Measurements from ENCODE around the gene RHOB.
"Not testable (repeated sequence)": the region's sequence is repeated elsewhere in the genome, so short reads cannot be mapped to it uniquely, and the experiment has no call there.

RHOB gene

DNA sequence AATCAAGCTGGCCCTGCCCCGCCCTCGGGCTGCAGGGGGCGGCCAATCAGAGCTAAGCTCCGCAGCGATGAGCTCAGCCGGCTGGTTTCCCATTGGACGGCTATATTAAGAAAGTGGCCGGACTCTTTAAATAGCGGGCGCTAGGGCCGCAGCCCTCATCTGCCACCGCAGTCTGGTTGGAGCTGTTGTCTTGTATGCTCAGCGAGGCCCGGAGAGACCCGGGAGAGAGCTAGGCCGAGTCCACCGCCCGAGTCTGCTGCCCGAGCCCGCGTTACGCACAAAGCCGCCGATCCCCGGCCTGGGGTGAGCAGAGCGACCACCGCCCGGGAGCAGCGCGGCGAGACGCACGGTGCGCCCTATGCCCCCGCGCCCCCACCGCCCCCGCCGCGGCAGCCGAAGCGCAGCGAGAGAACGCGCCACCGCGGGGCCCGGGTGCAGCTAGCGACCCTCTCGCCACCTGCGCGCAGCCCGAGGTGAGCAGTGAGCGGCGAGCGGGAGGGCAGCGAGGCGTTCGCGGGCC is at the start of gene RHOB:
Gene RHOB, plus strand, starts transcription at position 158 of the 520 bp plus-strand sequence. CDS start 392 bp downstream, outside the sequence.
- DNase-seq (ENCODE audit: low read depth in 2 of 2), result peak; percentile 76 to 88

DNA sequence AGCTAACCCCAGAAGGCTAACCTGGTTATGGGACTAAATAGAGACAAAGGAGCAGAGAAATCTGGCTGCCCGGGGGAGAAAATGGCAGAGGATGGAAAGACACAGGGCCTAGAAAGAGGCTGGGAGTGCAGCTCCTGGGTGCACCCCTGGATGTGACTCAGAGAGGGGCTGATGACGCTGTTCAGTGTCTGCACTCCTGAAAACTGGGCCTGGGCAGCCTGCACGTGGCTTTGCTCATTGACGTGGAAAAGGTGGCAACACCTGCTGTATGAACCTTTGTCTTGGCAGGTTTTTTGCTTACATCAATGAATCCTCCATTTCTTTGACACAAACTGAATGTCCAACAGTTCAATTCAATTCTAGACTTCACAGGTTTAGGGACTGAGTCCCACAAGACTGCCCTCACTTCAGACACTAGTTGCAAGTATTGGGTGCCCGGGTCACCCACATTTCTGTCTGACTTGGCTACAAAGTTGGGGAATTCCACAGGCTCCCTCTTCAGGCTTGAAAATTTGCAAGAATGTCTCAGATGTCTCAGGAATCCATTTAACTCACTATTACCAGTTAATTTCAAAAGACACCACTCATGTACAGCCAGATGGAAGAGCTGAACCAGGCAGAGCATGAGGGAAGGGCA is 48.9 kb upstream of the RHOB start:
- no peak for DNase-seq (ENCODE audit: low read depth in 2 of 2)

DNA sequence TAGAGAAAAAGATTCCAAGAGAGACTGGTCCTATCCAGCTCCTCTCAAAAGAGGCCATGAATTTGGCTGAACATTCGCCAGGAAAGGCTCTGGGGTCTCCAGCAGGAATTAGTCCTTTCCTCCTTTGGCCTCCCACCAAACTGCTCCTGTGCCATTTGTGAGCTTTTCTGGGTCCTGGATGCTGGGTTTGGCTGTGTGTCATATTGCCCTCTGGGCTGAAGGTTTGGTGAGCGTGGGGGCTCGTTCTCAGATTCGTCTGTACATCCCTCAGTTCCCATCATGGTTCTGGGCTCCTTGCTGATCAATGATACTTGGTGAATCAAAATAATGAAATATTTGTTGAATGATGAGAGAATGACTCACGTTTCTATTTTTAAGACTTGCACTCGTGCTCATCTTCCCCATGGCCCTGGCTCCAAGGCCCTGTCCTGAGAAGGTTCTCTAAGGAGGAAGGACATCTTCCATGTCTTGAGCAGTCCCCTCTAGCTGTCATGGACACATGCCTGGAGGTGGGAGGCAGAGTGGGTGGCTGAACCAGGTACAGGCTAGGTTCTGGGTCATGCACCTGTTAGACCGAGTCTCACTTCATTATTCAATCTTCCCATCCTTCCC is 47.8 kb upstream of the RHOB start:
- no peak for DNase-seq (ENCODE audit: low read depth in 2 of 2)

DNA sequence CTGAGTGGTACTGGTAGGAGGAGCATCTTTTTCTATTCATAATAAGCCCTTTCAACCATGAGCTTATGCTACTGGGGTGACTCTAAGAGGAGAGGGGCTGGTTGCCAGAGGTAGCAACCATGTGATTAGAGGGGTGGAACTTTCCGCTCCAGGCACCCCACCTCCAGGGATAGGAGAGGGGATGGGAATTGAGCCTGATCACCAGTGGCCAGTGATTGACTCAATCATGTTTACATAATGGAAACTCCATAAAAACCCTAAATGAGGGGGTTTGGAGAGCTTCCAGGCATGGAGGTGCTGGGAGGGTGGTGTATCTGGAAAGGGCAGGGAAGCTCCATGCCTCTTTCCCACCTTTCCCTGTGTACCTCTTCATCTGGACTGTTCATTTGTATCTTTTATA is 46.6 kb upstream of the RHOB start:
- no peak for DNase-seq (ENCODE audit: low read depth in 2 of 2)

DNA sequence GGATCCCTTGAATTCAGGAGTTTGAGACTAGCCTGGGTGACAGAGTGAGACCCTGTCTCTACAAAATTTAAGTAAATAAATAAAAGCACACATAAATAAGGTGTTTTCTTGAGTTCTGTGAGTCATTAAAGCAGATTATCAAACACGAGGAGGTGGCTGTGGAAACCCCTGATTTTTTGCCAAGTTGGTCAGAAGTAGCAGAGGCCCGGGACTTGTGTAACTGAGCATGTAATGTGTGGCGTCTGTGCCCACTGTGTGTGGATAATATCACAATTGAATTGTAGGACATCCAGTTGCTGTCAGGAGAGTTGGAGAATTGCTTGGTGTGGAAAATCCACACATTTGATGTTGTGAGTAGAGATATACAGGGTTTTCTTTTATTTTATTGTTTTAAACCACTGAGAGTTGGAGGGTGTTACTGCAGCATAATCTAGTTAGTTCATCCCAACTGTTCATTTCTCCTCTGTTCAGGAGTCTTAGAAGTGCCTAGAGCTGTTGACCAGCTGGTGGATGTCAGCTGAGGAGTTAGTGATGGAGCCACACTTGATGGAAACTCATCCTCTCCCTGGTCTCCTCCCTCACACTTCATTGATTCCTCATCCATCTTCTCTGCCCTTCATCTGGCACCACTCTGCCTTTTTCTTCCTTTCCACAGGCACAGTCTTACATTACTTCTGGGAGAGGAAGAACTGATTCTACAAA is 45.9 kb upstream of the RHOB start:
- no peak for DNase-seq (ENCODE audit: low read depth in 2 of 2)

DNA sequence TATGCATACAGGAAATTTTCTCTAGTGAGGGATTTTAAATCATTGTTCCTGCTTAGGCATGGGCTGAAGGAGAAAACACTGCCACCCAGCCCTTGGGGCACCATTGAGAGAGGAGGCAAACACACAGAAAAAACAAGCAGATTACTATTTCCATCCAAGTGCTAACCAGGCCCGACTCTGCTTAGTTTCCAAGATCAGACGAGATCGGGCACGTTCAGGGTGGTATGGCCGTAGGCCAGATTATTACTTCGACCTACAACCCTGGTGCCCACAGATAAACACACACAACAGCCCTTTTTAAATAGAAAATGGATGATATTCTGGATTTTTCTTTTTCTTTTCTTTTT is 45.4 kb upstream of the RHOB start:
- DNase-seq (ENCODE audit: low read depth in 2 of 2), result no peak

- DNase-seq (ENCODE audit: low read depth in 2 of 2), result no peak
Observed at GRCh38 chr2:20403774-20404312, 43.0 kb upstream of the RHOB start.

DNA sequence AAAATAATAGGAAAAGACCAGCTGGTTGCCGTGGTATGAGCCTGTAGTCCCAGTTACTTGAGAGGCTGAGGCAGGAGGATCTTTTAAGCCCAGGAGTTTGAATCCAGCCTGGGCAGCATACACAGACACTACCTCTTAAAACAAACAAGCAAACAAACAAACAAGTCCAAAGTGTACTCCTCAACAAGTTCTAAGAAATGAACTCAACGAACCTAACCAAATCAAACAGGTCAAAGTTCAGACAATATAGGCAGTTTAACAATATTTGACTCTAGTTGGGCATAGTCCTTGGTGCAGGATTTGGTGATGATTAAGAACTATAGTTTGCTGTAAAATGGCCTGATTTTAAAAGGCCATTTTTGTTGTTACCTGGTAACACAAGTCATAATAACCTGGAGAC is 41.9 kb upstream of the RHOB start:
- no peak for DNase-seq (ENCODE audit: low read depth in 2 of 2)

DNA sequence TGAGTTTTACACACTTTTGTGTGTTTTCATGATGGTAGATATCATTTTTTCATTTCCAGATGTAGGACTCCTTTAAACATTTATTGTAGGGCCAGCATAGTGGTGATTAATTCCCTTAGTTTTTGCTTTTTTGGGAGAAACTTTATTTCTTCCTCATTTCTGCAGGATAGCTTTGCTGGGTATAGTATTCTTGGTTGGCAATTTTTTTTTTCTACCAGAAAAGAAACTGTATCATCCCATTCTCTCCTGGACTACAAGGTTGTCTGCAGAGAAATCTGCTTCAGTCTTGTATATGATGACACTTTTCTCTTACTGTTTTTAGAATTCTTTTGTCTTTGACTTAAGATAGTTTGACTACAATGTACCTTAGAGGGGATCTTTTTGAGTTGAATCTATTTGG is 37.8 kb upstream of the RHOB start:
- no peak for DNase-seq (ENCODE audit: low read depth in 2 of 2)

- DNase-seq (ENCODE audit: low read depth in 2 of 2), result no peak
Observed at GRCh38 chr2:20410556-20411277, 36.2 kb upstream of the RHOB start.

GRCh38 chr2:20411361-20411894 is 35.4 kb upstream of the RHOB start:
- peak; percentile 65 to 70 for DNase-seq (ENCODE audit: low read depth in 2 of 2)

DNA sequence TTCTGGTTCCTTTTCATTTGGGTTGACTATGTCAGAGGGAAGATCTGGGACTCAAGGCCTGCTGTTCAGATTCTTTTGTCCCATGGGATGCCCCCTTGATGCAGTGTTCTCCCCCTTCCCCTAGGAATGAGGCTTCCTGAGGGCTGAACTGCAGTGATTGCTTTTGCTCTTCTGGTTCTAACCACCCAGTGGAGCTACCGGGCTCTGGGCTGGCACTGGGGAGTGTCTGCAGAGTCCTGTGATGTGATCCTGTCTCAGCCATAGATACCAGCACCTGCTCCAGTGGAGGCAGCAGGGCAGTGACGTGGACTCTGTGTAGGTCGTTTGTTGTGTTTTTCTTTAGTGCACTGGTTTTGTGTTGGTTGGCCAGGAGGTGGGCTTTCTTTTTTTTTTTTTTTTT is 32.1 kb upstream of the RHOB start:
- no peak for DNase-seq (ENCODE audit: low read depth in 2 of 2)

DNA sequence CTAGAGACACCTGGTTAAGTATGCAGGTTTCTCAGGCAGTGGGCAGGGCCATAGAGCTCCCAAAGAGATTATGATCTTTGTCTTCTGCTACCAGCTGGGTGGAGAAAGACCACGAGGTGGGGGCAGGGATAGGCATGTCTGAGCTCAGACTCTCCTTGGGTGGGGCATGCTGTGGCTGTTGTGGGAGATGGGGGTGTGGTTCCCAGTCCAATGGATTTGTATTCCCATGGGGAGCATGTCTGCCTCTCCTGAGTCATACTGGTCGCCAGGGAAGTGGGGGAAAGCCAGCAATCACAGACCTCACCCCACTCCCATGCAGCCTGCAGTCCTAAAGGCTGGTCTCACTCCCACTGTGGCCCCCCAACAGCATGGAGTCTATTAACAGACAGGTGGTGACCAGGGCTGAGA is 31.4 kb upstream of the RHOB start:
- DNase-seq (ENCODE audit: low read depth in 2 of 2), result no peak

- DNase-seq (ENCODE audit: low read depth in 2 of 2), result no peak
Observed at GRCh38 chr2:20416723-20417122, 30.2 kb upstream of the RHOB start.

- DNase-seq (ENCODE audit: low read depth in 2 of 2), result not testable (repeated sequence)
Observed at GRCh38 chr2:20417230-20417821, 29.5 kb upstream of the RHOB start.

- DNase-seq (ENCODE audit: low read depth in 2 of 2), result no peak
Observed at GRCh38 chr2:20418519-20418918, 28.4 kb upstream of the RHOB start.

- DNase-seq (ENCODE audit: low read depth in 2 of 2), result no peak
Observed at GRCh38 chr2:20419007-20419576, 27.8 kb upstream of the RHOB start.

DNA sequence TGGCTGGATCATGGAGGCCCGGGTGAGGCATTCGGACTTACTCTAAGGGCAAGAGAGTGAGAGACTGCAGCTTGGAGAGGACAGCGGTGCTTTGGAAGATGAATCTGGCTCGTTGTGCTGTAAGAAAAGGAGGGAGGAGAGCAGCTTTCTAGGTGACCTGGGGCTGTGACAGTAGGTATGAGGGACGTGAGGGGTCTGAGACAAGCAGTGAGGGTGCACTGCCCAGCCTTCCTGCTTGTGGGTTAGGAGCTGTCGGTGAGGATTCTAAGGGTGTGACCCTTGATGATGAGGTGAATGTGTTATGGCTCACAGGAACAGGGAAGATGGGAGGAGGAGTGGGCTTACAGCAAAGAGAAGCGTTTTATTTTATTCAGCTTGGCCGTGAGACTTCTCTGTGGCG is 27.1 kb upstream of the RHOB start:
- DNase-seq (ENCODE audit: low read depth in 2 of 2), result no peak

GRCh38 chr2:20421336-20421987 is 25.4 kb upstream of the RHOB start:
- no peak for DNase-seq (ENCODE audit: low read depth in 2 of 2)

- no peak for DNase-seq (ENCODE audit: low read depth in 2 of 2)
Observed at GRCh38 chr2:20421988-20422370, 24.9 kb upstream of the RHOB start.
